ENCODE measurements around the gene NCOA7.

The NCOA7 gene

GRCh38 chr6:125957845-125958244 lies 167.1 kb downstream of the NCOA7 start:
- peak overlapping the region; percentile 67 for H3K27ac ChIP-seq
- TF ChIP-seq CTCF (IDR thresholded peaks at IDR 0.05) (no peak), ZFX (IDR thresholded peaks at IDR 0.05; ENCODE audit: borderline replicate concordance) (no peak)

- TF ChIP-seq ZFX (IDR thresholded peaks at IDR 0.05; ENCODE audit: borderline replicate concordance) (no peak), CTCF (IDR thresholded peaks at IDR 0.05) (no peak)
- H3K27ac ChIP-seq = no peak overlapping the region
These were observed 168.3 kb downstream of the NCOA7 start for GRCh38 chr6:125959041-125959440.

GRCh38 chr6:125961117-125961516 lies 170.4 kb downstream of the NCOA7 start:
- no peak overlapping the region for H3K27ac ChIP-seq
- TF ChIP-seq ZFX (IDR thresholded peaks at IDR 0.05; ENCODE audit: borderline replicate concordance) (no peak), CTCF (IDR thresholded peaks at IDR 0.05) (no peak)

- TF ChIP-seq CTCF (IDR thresholded peaks at IDR 0.05) (no peak), ZFX (IDR thresholded peaks at IDR 0.05; ENCODE audit: borderline replicate concordance) (no peak)
- no peak overlapping the region for H3K27ac ChIP-seq
These were observed 172.2 kb downstream of the NCOA7 start for GRCh38 chr6:125962900-125963497.

GRCh38 chr6:125963817-125964216 lies 173.1 kb downstream of the NCOA7 start:
- no peak for TF ChIP-seq ZFX (IDR thresholded peaks at IDR 0.05; ENCODE audit: borderline replicate concordance)
- TF ChIP-seq CTCF (IDR thresholded peaks at IDR 0.05) = no peak
- no peak overlapping the region for H3K27ac ChIP-seq

- TF ChIP-seq CTCF (IDR thresholded peaks at IDR 0.05) = no peak
- no peak for TF ChIP-seq ZFX (IDR thresholded peaks at IDR 0.05; ENCODE audit: borderline replicate concordance)
- no peak overlapping the region for H3K27ac ChIP-seq
These were observed 175.8 kb downstream of the NCOA7 start for GRCh38 chr6:125966569-125966968.

- TF ChIP-seq CTCF (IDR thresholded peaks at IDR 0.05) (no peak), ZFX (IDR thresholded peaks at IDR 0.05; ENCODE audit: borderline replicate concordance) (no peak)
- H3K27ac ChIP-seq = no peak overlapping the region
These were observed 177.7 kb downstream of the NCOA7 start for GRCh38 chr6:125968493-125968892.

All from 22Rv1 (cell line).